Measurements from ENCODE around the gene ADPRS. TPM values are rescaled to one million over a fixed set of nuclear protein-coding genes. Genes with fewer than 3 reads are reported as not detected.

The ADPRS gene, protein sequence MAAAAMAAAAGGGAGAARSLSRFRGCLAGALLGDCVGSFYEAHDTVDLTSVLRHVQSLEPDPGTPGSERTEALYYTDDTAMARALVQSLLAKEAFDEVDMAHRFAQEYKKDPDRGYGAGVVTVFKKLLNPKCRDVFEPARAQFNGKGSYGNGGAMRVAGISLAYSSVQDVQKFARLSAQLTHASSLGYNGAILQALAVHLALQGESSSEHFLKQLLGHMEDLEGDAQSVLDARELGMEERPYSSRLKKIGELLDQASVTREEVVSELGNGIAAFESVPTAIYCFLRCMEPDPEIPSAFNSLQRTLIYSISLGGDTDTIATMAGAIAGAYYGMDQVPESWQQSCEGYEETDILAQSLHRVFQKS
- total RNA-seq: 34.6 and 36.2 TPM in 2 replicates

DNA sequence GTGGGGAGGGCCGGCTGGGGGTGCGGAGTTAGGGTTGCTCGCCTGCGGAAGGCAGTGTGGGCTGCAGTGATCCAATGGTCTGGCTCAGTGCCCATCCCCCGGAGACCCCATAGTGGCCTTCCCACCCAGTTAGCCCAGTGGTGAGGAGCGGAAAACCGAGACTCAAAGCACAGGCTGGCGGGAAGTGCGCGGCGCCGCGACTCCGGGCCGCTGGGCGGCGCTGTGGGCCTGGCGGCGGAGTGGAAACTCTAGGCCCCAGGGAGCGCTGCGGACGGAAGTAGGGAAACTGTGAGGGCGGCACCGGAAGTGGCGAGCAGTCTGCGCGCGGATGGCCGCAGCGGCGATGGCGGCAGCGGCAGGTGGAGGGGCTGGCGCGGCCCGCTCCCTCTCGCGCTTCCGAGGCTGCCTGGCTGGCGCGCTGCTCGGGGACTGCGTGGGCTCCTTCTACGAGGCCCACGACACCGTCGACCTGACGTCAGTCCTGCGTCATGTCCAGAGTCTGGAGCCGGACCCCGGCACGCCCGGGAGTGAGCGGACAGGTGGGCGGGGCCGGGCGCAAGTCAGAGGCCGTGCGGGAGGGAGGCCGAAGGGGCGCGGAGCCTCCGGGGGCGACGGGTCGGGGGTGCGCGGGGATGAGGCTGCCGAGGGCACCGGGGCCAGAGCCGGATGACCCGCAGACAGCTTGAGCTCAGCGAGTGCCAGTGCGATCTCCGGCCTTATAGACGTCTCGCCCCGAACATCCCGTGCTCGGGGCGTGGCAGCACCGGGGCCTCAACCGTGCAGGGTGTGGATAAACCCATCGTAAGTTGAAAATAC is at the start of gene ADPRS:
Gene ADPRS (plus strand): TSS at position 316 of the 816 bp plus-strand sequence. CDS start 13 bp downstream, at position 329.

DNA sequence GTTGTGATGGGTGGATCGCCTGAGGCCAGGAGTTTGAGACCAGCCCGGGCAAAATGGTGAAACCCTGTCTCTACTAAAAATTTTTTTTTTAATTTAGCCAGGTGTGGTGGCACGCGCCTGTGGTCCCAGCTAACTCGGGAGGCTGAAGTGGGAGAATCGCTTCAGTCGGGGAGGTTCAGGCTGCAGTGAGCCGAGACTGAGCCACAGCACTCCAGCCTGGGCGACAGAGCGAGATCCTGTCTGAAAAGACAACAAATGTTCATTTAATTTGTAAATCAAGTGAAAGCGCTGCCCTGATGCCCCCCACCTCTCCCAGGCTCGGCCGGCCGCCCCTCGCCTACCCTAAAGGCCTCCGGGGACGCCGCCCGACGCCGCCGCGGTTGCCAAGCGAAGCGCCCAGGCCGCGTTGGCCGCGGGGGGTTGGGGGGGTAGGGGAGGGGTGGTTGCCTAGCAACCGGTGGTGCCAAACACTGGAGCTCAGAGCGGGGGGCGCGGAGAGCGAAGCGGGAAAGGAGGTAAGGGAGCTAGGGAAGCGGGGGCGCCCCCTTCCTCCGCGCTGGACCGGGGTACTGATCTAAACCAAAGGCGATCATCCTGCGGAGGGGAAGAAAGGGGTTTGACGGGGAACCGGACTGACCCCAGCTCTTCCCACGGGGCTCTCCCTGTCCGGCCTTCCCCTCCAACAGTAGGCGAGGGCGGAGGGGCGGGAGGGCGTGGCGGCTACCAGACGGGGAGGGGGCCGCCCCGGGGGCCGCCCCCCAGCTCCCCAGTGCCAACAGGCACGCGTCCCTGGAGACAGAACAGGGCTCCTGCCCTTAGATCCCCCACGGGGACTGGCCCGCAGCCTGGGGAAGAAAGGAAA is 4.8 kb upstream of the ADPRS start, which contains the start of gene TEKT2:
Gene TEKT2 (plus strand): TSS at position 460 of the 862 bp plus-strand sequence. CDS start 828 bp downstream, outside the sequence.

DNA sequence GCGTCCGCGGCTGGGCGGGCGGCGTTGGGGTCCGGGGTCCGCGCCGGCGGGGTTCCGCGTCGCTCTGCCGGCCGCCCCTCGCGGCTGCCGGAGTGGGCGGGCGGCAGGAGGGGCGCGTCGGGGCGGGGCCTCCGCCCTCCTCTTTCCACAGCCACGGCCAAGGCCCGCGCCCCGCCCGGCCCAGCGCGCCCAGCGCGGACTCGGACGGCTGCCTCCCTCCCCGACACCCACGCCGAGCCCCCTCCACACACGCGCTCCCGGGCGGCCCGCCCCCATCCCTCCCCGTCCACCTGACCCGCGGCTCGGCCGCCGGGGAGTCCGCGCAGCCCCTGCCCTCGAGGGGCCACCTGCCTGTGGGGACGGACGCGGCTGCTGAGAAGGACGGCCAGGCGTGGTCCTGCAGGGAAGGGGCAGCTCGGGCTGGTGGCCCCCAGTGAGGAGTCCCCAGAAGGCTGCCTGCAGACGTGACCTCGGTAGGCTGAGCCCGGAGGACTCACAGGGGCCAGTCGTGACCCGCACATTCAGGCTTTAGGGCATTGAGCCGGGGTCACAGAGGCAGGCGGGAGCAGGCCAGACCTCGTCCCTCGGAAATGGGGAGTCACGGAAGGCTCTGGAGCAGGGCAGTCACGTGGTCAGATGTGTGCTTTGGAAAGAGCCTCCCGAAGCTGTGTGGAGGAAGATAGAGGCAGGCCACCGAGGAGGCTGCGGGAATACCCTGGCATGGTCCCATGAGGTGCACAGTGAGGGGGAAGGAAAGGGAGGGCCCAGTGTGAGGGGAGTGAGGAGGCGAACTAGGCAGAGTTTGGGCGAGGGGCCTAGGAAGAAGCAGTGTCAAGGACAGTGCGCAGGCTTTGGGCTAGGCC is 36.7 kb downstream of the ADPRS start, which contains the start of gene COL8A2:
Gene COL8A2 (minus strand): TSS at position 94 of the 863 bp plus-strand sequence. CDS start 24,980 bp downstream, outside the sequence.

Other genes starting within 250 kb of the ADPRS start
- 11.9 and 26.8 TPM in 2 replicates for gene AGO1, start 205.7 kb upstream of the ADPRS start, total RNA-seq
- gene AGO3, start 157.8 kb upstream of the ADPRS start, total RNA-seq: 16.6 and 29.0 TPM in 2 replicates
- not detected in 2 replicates for gene TEKT2, start 4.8 kb upstream of the ADPRS start, total RNA-seq
- 9.2 and 19.6 TPM in 2 replicates for gene COL8A2, start 36.3 kb downstream of the ADPRS start, total RNA-seq
- 80.3 and 119 TPM in 2 replicates for gene TRAPPC3, start 60.6 kb downstream of the ADPRS start, total RNA-seq
- gene MAP7D1, start 67.3 kb downstream of the ADPRS start, total RNA-seq: 66.8 and 120 TPM in 2 replicates
- gene THRAP3, start 135.6 kb downstream of the ADPRS start, total RNA-seq: 66.8 and 104 TPM in 2 replicates
- gene SH3D21, start 217.5 kb downstream of the ADPRS start, total RNA-seq: 6.5 and 10.5 TPM in 2 replicates
- gene EVA1B, start 234.8 kb downstream of the ADPRS start, total RNA-seq: 84.0 and 161 TPM in 2 replicates

Data from smooth muscle cell of the umbilical artery (primary cell).